Measurements from ENCODE around the gene SFT2D1.
A peak's percentile ranks its signal among the peaks of the same experiment; 100 is the strongest.

Gene SFT2D1

DNA sequence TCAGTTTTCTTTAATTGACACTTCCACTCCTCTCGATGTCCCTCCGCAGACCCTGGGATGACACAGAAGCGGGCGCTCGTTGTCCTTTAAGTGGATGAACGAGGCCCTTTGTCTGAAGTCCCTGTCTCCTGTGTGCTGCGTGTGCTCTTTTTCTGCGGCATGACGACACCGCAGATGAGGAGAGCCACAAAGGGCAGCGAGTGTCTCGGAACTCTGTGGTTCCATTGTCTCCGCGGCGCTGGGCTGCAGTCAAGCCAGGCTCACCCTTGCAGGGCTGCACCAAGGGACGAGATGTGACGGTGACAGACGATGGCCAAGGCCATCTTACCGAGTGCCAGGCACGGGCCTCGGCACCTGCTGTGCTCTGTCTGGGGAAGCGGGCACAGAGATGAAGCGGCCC is 44.7 kb downstream of the SFT2D1 start:
- ATAC-seq (ENCODE audit: low read depth) (no peak), DNase-seq (ENCODE audit: low spot score) (no peak)
- Histone ChIP-seq H3K27ac (ENCODE audit: poor library complexity, severe bottlenecking) (no peak overlapping the region), H3K36me3 (ENCODE audit: low read depth) (no peaks in the 10 kb centered on the region), H3K9me3 (ENCODE audit: severe bottlenecking) (no peaks in the 10 kb centered on the region), H3K27me3 (ENCODE audit: insufficient read depth, poor library complexity, severe bottlenecking) (no peaks in the 10 kb centered on the region), H3K4me1 (ENCODE audit: insufficient read depth, poor library complexity, severe bottlenecking) (peaks cover 8% of the 10 kb centered on the region), H3K4me3 (ENCODE audit: severe bottlenecking) (no peak overlapping the region)
- TF ChIP-seq, protein P1, sequence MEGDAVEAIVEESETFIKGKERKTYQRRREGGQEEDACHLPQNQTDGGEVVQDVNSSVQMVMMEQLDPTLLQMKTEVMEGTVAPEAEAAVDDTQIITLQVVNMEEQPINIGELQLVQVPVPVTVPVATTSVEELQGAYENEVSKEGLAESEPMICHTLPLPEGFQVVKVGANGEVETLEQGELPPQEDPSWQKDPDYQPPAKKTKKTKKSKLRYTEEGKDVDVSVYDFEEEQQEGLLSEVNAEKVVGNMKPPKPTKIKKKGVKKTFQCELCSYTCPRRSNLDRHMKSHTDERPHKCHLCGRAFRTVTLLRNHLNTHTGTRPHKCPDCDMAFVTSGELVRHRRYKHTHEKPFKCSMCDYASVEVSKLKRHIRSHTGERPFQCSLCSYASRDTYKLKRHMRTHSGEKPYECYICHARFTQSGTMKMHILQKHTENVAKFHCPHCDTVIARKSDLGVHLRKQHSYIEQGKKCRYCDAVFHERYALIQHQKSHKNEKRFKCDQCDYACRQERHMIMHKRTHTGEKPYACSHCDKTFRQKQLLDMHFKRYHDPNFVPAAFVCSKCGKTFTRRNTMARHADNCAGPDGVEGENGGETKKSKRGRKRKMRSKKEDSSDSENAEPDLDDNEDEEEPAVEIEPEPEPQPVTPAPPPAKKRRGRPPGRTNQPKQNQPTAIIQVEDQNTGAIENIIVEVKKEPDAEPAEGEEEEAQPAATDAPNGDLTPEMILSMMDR (IDR thresholded peaks at IDR 0.05; ENCODE audit: poor library complexity, severe bottlenecking): no peak

DNA sequence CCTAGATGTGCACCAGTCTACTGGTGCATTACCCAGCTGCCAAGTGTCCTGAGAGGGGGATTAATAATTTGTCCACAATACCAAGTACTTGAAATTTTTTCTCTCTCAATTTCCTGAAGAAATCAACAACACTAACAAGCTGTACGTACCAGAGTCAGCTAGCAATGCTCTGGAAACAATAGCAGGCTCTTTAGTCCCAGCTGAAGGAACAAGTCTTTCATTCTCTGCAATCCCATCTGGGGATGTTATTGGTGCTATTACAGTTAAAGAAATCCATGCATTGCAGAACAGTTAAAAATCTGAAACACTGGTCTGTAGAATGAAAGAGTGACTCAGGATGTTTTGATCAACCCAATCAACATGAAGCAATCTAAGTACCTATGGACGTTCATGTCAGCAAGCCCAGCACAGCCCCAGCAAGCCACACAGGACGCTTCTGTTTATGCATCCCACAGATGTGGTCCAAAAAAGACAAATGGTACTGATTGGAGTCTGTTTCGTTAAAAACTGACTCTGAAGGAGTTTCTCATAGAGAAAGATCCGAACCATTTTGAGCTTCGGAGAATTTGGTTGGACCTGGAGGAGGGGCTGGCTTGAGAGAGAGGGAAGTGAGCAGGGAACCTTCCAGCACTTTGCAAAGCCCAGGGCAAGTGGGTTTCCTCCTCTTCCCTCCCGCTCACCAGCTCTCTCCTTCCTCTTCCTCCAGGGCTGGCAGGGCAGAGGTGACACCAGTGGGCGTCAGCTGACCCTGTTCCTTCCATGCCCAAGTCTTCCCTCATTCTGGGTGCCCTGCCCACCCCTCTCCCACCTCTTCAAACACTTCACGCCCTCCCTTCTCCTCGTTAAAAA is 46.1 kb downstream of the SFT2D1 start:
- Histone ChIP-seq H3K4me1 (ENCODE audit: insufficient read depth, poor library complexity, severe bottlenecking) (no peaks in the 10 kb centered on the region), H3K9me3 (ENCODE audit: severe bottlenecking) (no peaks in the 10 kb centered on the region), H3K4me3 (ENCODE audit: severe bottlenecking) (no peak overlapping the region), H3K27me3 (ENCODE audit: insufficient read depth, poor library complexity, severe bottlenecking) (no peaks in the 10 kb centered on the region), H3K27ac (ENCODE audit: poor library complexity, severe bottlenecking) (no peak overlapping the region), H3K36me3 (ENCODE audit: low read depth) (no peaks in the 10 kb centered on the region)
- DNase-seq (ENCODE audit: low spot score) (no peak), ATAC-seq (ENCODE audit: low read depth) (no peak)
- TF ChIP-seq, protein P1 (IDR thresholded peaks at IDR 0.05; ENCODE audit: poor library complexity, severe bottlenecking): no peak

DNA sequence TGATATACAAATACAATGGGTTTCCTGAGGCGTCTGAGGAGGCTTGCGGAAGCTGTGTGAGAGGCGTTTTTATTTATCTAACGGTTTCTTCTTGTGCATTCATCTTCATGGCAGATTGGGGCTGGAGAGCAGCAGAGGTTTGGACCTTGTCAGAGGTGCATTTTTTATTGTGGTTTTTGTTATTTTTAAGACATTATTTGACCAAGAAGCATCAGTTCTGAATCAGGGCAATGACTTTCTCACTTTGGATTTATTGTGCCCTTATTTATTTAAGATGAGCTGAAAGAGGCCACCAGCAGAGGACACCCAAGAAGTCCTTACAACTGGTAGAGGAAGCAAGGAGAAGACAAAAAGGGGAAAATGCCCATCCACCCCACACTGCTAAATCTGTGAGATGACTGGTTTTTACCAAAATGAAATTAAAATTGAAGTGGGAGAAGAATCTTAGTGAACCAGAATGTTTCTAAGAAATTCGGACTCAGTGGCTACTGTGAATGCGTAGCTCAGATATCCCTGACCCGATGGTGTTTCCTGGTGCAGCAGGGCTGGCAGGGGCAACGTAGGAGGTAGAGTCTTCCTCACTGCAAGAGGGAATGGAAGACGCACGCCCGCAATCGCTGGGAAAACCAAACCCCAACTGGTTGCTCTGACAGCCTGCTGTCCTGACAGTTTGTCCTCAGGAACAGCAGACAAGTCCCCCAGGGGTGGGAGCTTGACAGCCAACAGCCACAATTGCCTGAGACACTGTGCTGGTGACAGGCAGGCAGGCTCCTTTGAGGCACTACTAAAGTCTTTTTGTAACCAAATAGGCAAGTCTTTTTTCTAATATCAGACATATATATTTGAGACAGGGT is 48.4 kb downstream of the SFT2D1 start:
- ATAC-seq (ENCODE audit: low read depth): no peak
- H3K4me3 ChIP-seq (ENCODE audit: severe bottlenecking): no peak overlapping the region
- no peaks in the 10 kb centered on the region for H3K36me3 ChIP-seq (ENCODE audit: low read depth)
- no peaks in the 10 kb centered on the region for H3K4me1 ChIP-seq (ENCODE audit: insufficient read depth, poor library complexity, severe bottlenecking)
- H3K27me3 ChIP-seq (ENCODE audit: insufficient read depth, poor library complexity, severe bottlenecking): no peaks in the 10 kb centered on the region
- no peak overlapping the region for H3K27ac ChIP-seq (ENCODE audit: poor library complexity, severe bottlenecking)
- TF ChIP-seq, protein P1 (IDR thresholded peaks at IDR 0.05; ENCODE audit: poor library complexity, severe bottlenecking): no peak
- no peak for DNase-seq (ENCODE audit: low spot score)
- no peaks in the 10 kb centered on the region for H3K9me3 ChIP-seq (ENCODE audit: severe bottlenecking)

DNA sequence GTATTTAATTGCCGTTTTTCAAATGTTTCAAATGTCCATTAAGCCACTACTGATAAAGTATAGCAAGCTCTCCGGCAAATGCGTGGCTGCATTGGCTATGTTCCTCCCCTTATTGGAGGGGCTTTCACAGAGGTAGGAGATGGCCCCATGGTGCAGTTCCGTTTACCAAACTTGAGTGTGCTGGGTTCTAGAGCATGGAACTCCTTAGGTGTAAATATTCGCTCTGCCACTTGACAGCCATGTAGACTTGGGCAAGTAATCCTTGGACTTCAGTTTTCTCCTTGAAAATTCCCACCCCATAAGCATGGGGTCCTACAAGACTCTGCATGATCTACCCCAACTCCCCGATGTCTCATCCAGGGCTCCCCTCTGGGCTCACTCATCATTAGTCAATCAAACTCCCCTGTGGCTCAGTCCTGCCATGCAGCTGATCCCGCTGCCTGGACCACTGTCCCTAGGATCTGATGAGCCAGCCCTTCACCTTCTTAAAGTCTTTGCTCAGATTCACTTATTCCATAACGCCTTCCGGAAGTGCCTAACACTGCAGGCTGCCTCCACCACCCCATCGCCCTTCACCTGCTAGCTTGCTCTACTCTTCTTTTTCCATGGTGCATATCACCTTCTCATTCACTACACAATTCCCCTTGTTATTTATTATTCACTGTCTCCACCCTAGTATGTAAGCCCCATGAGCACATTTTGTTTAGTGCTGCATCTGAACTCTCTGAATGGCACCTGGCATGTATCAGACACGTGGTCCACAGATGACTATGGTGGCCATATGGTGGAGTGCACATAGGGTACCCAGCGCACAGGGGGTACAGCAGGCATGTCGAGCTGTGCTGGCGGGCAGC is 52.9 kb downstream of the SFT2D1 start:
- Histone ChIP-seq H3K27me3 (ENCODE audit: insufficient read depth, poor library complexity, severe bottlenecking) (peaks cover 7% of the 10 kb centered on the region), H3K4me1 (ENCODE audit: insufficient read depth, poor library complexity, severe bottlenecking) (no peaks in the 10 kb centered on the region), H3K36me3 (ENCODE audit: low read depth) (no peaks in the 10 kb centered on the region), H3K27ac (ENCODE audit: poor library complexity, severe bottlenecking) (no peak overlapping the region), H3K9me3 (ENCODE audit: severe bottlenecking) (no peaks in the 10 kb centered on the region), H3K4me3 (ENCODE audit: severe bottlenecking) (no peak overlapping the region)
- TF ChIP-seq, protein P1 (IDR thresholded peaks at IDR 0.05; ENCODE audit: poor library complexity, severe bottlenecking): no peak
- DNase-seq (ENCODE audit: low spot score): no peak
- peak; percentile 12; the same call in 1 of the 3 replicates for ATAC-seq (ENCODE audit: low read depth)

Data from RWPE2 (cell line).